Esophagus muscularis mucosa (tissue), 4 donors: ENCODE data around the gene GLI3.

ENCODE experiments used
- CTCF ChIP-seq, 3 experiments: fragments of 200-600 bp in 2 of 3; fragments of 450-650 bp in 1 of 3; sonication (generic) in 2 of 3; IDR thresholded peaks; one replicate each; pipeline ENCODE4 v1.5.1; 2017 to 2019; ENCODE audit warnings: antibody characterized with exemption in 3 of 3, mild to moderate bottlenecking in 2 of 3, moderate library complexity in 1 of 3
- EP300 ChIP-seq: sonication (generic); formaldehyde crosslinking; IDR thresholded peaks from one replicate; pipeline ENCODE4 v1.6.1; 2017; ENCODE audit warnings: antibody characterized with exemption
- POLR2A ChIP-seq: fragments of 450-650 bp; IDR thresholded peaks from one replicate; pipeline ENCODE4 v1.6.1; 2017; ENCODE audit warnings: antibody characterized with exemption, moderate library complexity, mild to moderate bottlenecking, low read depth

- TF ChIP-seq EP300 (no peak), POLR2A (no peak), CTCF (IDR thresholded peaks at IDR 0.05) (no peak)
These were observed 282.0 kb downstream of the GLI3 start for GRCh38 chr7:41954976-41955375.
